Neural crest cell (in vitro differentiated cells): ENCODE measurements around the gene RRH. TPM values are rescaled to one million over a fixed set of nuclear protein-coding genes. Genes with fewer than 3 reads are reported as not detected.
"Not testable (repeated sequence)": the region's sequence is repeated elsewhere in the genome, so short reads cannot be mapped to it uniquely, and the experiment has no call there.

Source experiments
- DNase-seq: peaks from one replicate; pipeline ENCODE4 v3.0.0; 2021; ENCODE audit warnings: low read depth, mixed read lengths, low spot score
- H3K27ac Mint-ChIP-seq: one replicate; pipeline ENCODE4 v1.8.0; 2021; ENCODE audit warnings: mild to moderate bottlenecking, mixed read lengths; ENCODE audit not compliant: unreplicated experiment
- H3K27me3 Mint-ChIP-seq: 2 replicates; pipeline ENCODE4 v1.8.0; 2021; ENCODE audit warnings: low read depth, mild to moderate bottlenecking, mixed read lengths
- H3K36me3 Mint-ChIP-seq: 2 replicates; pipeline ENCODE4 v1.8.0; 2021; ENCODE audit warnings: low read depth, mild to moderate bottlenecking, mixed read lengths
- H3K4me1 Mint-ChIP-seq: 2 replicates; pipeline ENCODE4 v1.8.0; 2021; ENCODE audit warnings: mixed read lengths
- H3K4me3 Mint-ChIP-seq: one replicate; pipeline ENCODE4 v1.8.0; 2021; ENCODE audit warnings: mild to moderate bottlenecking, mixed read lengths
- H3K9me3 Mint-ChIP-seq: 2 replicates; pipeline ENCODE4 v1.8.0; 2021; ENCODE audit warnings: mixed read lengths
- long read RNA-seq: library from polyadenylated mRNA; unstranded; transcript quantifications from one replicate; pipeline ENCODE4 v2.0.0, GENCODE V29; 2020
- total RNA-seq: library from RNA; stranded (reverse); gene quantifications from 2 replicates; pipeline ENCODE4 v1.2.1, GENCODE V29; 2021
- TF ChIP-seq, protein P1 (sequence below): fragments of 200-600 bp; sonication (generic); conservative IDR thresholded peaks from 2 replicates; pipeline ENCODE4 v1.5.0; 2021; ENCODE audit warnings: antibody characterized with exemption, mild to moderate bottlenecking

RRH gene, protein sequence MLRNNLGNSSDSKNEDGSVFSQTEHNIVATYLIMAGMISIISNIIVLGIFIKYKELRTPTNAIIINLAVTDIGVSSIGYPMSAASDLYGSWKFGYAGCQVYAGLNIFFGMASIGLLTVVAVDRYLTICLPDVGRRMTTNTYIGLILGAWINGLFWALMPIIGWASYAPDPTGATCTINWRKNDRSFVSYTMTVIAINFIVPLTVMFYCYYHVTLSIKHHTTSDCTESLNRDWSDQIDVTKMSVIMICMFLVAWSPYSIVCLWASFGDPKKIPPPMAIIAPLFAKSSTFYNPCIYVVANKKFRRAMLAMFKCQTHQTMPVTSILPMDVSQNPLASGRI
- total RNA-seq, result 0.16 TPM in 1 of 2 replicates, not detected in the other
- long read RNA-seq, result 0 reads

- Mint-ChIP-seq H3K27ac (no peak within 1 kb of the TSS), H3K4me1 (no peaks in the 10 kb centered on the region), H3K27me3 (no peaks in the 10 kb centered on the region), H3K9me3 (no peaks in the 10 kb centered on the region), H3K36me3 (peaks cover 3% of the 10 kb centered on the region), H3K4me3 (no peak within 1 kb of the TSS)
- no peak for DNase-seq
- TF ChIP-seq, protein P1, sequence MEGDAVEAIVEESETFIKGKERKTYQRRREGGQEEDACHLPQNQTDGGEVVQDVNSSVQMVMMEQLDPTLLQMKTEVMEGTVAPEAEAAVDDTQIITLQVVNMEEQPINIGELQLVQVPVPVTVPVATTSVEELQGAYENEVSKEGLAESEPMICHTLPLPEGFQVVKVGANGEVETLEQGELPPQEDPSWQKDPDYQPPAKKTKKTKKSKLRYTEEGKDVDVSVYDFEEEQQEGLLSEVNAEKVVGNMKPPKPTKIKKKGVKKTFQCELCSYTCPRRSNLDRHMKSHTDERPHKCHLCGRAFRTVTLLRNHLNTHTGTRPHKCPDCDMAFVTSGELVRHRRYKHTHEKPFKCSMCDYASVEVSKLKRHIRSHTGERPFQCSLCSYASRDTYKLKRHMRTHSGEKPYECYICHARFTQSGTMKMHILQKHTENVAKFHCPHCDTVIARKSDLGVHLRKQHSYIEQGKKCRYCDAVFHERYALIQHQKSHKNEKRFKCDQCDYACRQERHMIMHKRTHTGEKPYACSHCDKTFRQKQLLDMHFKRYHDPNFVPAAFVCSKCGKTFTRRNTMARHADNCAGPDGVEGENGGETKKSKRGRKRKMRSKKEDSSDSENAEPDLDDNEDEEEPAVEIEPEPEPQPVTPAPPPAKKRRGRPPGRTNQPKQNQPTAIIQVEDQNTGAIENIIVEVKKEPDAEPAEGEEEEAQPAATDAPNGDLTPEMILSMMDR, result no peak
These were observed at the start of gene RRH for GRCh38 chr4:109827672-109828071. Gene RRH, plus strand, starts transcription at chr4:109827972. Its CDS starts 56 bp downstream, at chr4:109828028.

GRCh38 chr4:109782092-109782491 is 45.7 kb upstream of the RRH start:
- not testable (repeated sequence) for H3K4me3 Mint-ChIP-seq, H3K4me1 Mint-ChIP-seq, DNase-seq, H3K27ac Mint-ChIP-seq, H3K36me3 Mint-ChIP-seq, H3K9me3 Mint-ChIP-seq
- H3K27me3 Mint-ChIP-seq, result peaks cover 31% of the 10 kb centered on the region

DNA sequence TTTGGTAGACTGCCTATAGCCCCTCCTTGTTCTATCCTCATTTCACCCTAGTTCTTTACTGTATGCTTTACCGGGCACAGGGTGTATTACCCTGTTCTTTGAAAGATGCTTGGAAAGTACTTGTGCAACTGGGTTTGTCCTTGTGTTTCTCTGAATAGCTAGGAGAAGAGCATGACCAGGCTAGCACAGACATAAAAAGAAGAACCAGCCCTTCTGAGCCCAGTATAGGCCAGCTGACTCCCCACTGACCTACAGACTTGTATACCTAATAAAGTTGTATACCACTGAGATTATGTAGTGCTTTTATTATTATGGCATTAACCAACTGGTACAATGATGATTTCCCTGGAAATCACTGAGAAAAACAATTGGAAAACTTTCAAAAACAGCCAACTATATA is 40.9 kb upstream of the RRH start:
- peaks cover 27% of the 10 kb centered on the region for H3K27me3 Mint-ChIP-seq
- TF ChIP-seq, protein P1, result no peak
- no peak overlapping the region for H3K27ac Mint-ChIP-seq
- no peaks in the 10 kb centered on the region for H3K4me1 Mint-ChIP-seq
- H3K36me3 Mint-ChIP-seq, result peaks cover 7% of the 10 kb centered on the region
- DNase-seq, result no peak
- H3K4me3 Mint-ChIP-seq, result no peak overlapping the region
- H3K9me3 Mint-ChIP-seq, result peaks cover 11% of the 10 kb centered on the region

DNA sequence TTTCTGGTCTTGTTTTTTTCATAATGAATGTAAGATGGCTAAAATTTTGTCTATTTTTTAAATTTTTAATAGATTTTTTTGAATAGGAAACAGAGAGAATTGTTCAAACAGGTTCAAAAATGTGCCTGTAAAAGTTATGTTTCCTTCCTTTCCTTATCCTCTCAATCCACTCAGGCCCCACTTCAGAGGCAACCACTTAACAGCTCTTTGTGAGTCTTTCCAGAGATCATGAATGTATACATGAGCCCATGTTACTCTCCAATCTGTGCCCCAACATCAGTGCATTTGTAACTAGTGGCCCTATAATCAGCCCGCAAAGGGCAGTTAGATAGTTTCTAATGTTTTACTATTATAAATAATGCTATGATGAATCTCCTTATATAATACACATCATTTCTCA is 40.0 kb upstream of the RRH start:
- no peak overlapping the region for H3K4me3 Mint-ChIP-seq
- peaks cover 11% of the 10 kb centered on the region for H3K9me3 Mint-ChIP-seq
- H3K4me1 Mint-ChIP-seq, result no peaks in the 10 kb centered on the region

DNA sequence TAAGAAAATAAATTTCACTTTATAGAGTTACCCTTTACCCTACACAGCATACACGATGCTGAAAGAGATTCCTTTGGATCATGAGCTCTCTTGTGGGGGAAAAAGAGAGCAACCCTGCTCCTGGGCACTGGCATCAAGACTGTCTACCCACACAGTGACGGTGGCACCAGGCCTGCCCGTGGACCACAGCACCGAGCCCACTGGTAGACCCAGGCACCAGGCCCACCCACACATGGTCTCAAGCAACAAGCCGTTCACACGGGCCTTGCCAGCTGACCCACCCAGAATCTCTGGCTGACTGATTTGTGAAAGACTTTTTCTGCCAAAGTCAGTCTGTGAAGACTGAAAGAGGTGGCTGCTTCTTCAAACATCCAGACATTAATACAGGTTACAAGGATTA is 32.7 kb upstream of the RRH start:
- Mint-ChIP-seq H3K4me1 (no peaks in the 10 kb centered on the region), H3K36me3 (no peaks in the 10 kb centered on the region), H3K4me3 (no peak overlapping the region), H3K27ac (no peak overlapping the region), H3K9me3 (peaks cover 13% of the 10 kb centered on the region), H3K27me3 (peaks cover 30% of the 10 kb centered on the region)
- TF ChIP-seq, protein P1, result no peak
- no peak for DNase-seq

More for the DNA sequence above, 40.0 kb upstream of the RRH start:
- peaks cover 7% of the 10 kb centered on the region for H3K36me3 Mint-ChIP-seq
- H3K27ac Mint-ChIP-seq, result no peak overlapping the region
- no peak for DNase-seq
- H3K27me3 Mint-ChIP-seq, result peaks cover 20% of the 10 kb centered on the region
- TF ChIP-seq, protein P1, result no peak

DNA sequence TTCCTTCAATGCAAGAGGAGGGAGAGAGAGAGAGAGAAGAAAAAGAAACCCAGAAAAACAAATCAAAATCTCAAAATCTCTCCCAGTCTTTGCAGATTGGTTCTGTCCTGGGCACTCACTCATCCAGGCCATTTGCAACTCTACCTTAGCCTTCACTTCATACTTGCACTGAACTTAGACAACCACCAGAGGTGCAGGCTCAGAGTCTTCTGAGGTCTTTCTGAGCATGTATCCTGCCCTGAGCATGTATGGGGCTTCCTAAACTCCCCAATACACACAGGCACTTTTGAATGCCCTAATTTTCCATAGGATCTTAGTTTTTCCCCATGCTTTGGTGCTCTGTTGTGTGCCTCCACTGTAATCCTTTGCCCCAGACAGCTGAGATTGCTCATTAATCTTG is 28.9 kb upstream of the RRH start:
- H3K36me3 Mint-ChIP-seq, result no peaks in the 10 kb centered on the region
- H3K27ac Mint-ChIP-seq, result no peak overlapping the region
- peaks cover 22% of the 10 kb centered on the region for H3K27me3 Mint-ChIP-seq
- H3K9me3 Mint-ChIP-seq, result peaks cover 13% of the 10 kb centered on the region
- no peaks in the 10 kb centered on the region for H3K4me1 Mint-ChIP-seq
- no peak for DNase-seq
- no peak overlapping the region for H3K4me3 Mint-ChIP-seq
- TF ChIP-seq, protein P1, result no peak
